DMS153 (cell line): ENCODE measurements around the gene DOCK4.

Source experiments
- DNase-seq: peaks from one replicate; lab custom pipeline; 2025; lab: John Stamatoyannopoulos, UW

DOCK4 gene

GRCh38 chr7:111853201-111853990, 352.8 kb downstream of the DOCK4 start:
- DNase-seq = no peak

- no peak for DNase-seq
These were observed 354.1 kb downstream of the DOCK4 start for GRCh38 chr7:111852081-111852480.

- DNase-seq = no peak
These were observed 359.3 kb downstream of the DOCK4 start for GRCh38 chr7:111846898-111847297.

GRCh38 chr7:111845853-111846252, 360.3 kb downstream of the DOCK4 start:
- DNase-seq = no peak

GRCh38 chr7:111844904-111845671, 361.1 kb downstream of the DOCK4 start:
- DNase-seq = no peak

- DNase-seq = no peak
These were observed 363.7 kb downstream of the DOCK4 start for GRCh38 chr7:111842491-111842890.

GRCh38 chr7:111841596-111842205, 364.5 kb downstream of the DOCK4 start:
- DNase-seq = no peak

- DNase-seq = no peak
These were observed 365.7 kb downstream of the DOCK4 start for GRCh38 chr7:111840528-111840927.

GRCh38 chr7:111839261-111839660, 366.9 kb downstream of the DOCK4 start:
- DNase-seq = no peak

GRCh38 chr7:111836592-111836991, 369.6 kb downstream of the DOCK4 start:
- DNase-seq = no peak

- DNase-seq = no peak
These were observed 371.1 kb downstream of the DOCK4 start for GRCh38 chr7:111835066-111835465.

- no peak for DNase-seq
These were observed 371.8 kb downstream of the DOCK4 start for GRCh38 chr7:111834367-111834766.

- no peak for DNase-seq
These were observed 372.7 kb downstream of the DOCK4 start for GRCh38 chr7:111833466-111833865.

- no peak for DNase-seq
These were observed 374.0 kb downstream of the DOCK4 start for GRCh38 chr7:111832174-111832573.

- DNase-seq = no peak
These were observed 377.0 kb downstream of the DOCK4 start for GRCh38 chr7:111829221-111829620.

GRCh38 chr7:111827863-111828504, 378.2 kb downstream of the DOCK4 start:
- DNase-seq = no peak

GRCh38 chr7:111825046-111825445, 381.2 kb downstream of the DOCK4 start:
- DNase-seq = no peak

- DNase-seq = no peak
These were observed 382.4 kb downstream of the DOCK4 start for GRCh38 chr7:111823826-111824225.

- DNase-seq = no peak
These were observed 385.2 kb downstream of the DOCK4 start for GRCh38 chr7:111821046-111821445.

GRCh38 chr7:111820621-111821020, 385.6 kb downstream of the DOCK4 start:
- no peak for DNase-seq

- DNase-seq = no peak
These were observed 386.1 kb downstream of the DOCK4 start for GRCh38 chr7:111820121-111820520.

GRCh38 chr7:111815354-111815753, 390.8 kb downstream of the DOCK4 start:
- no peak for DNase-seq
